HCT116 (cell line): ENCODE results near the gene MMP15. TPM values are rescaled to one million over a fixed set of nuclear protein-coding genes. Genes with fewer than 3 reads are reported as not detected.

Experiments used
- ATAC-seq: fragments of 200-7000 bp; cut with Tn5 transposase; 2 replicates; pipeline ENCODE4 v1.9.1; 2020; ENCODE audit warnings: mild to moderate bottlenecking, moderate library complexity
- BruUV-seq: library from RNA; stranded (reverse); fragments of 400-500 nt; replicated peaks from 2 replicates; lab custom pipeline; 2021; lab: Mats Ljungman, UMichigan
- CTCF ChIA-PET: fragments of 300-600 bp; sonication (Branson Sonifier 250); formaldehyde crosslinking; loops from one replicate; lab custom pipeline; 2021; ENCODE audit warnings: antibody characterized with exemption; lab: Charles Lee
- POLR2A ChIA-PET: fragments of 300-600, 350-600 bp; sonication (Branson Sonifier 250); formaldehyde crosslinking; loops from one replicate; lab custom pipeline; 2021; ENCODE audit warnings: antibody characterized with exemption; lab: Charles Lee
- RAD21 ChIA-PET, 2 experiments: fragments of 300-600 bp; sonication (Branson Sonifier 250); formaldehyde crosslinking; loops; one replicate each; lab custom pipeline; 2023; ENCODE audit warnings: low total read pairs in 2 of 2; ENCODE audit not compliant: uncharacterized antibody in 2 of 2, unreplicated experiment in 2 of 2, low non-redundant PET in 1 of 2; lab: Charles Lee
- DNase-seq: peaks from one replicate; pipeline ENCODE4 v3.0.0-alpha.2; 2010; ENCODE audit warnings: low read depth, low spot score
- H2AFZ ChIP-seq: fragments of 200-600 bp; shearing (Covaris generic), sonication (generic); 2 replicates; pipeline ENCODE4 v1.6.1; 2017; ENCODE audit warnings: low read depth, mixed run types, mixed read lengths, antibody characterized with exemption, low read length; ENCODE audit not compliant: poor library complexity, severe bottlenecking
- H3K27ac ChIP-seq: 2 replicates; pipeline ENCODE4 v1.5.1; 2012; ENCODE audit warnings: low read depth, low read length
- H3K27me3 ChIP-seq: fragments of 200-600 bp; sonication (generic); 2 replicates; pipeline ENCODE4 v1.6.1; 2016; ENCODE audit warnings: mixed run types, low read length, mixed read lengths; ENCODE audit not compliant: insufficient read depth
- H3K36me3 ChIP-seq, 2 experiments: fragments of 200-500 bp in 1 of 2; fragments of 200-600 bp in 1 of 2; sonication (Bioruptor generic) in 1 of 2; sonication (generic) in 1 of 2; 2 replicates each; pipeline versions ENCODE4 v1.5.1 to v1.6.1; 2014 to 2016; ENCODE audit warnings: low read length in 2 of 2, inconsistent platforms in 1 of 2, mixed read lengths in 1 of 2, mixed run types in 1 of 2; ENCODE audit not compliant: insufficient read depth in 2 of 2, control insufficient read depth in 1 of 2
- H3K4me1 ChIP-seq, 2 experiments: fragments of 200-600 bp in 1 of 2; sonication (generic) in 1 of 2; 2 replicates each; pipeline versions ENCODE4 v1.5.1 to v1.6.1; 2012 to 2017; ENCODE audit warnings: low read length in 2 of 2, inconsistent platforms in 1 of 2, mild to moderate bottlenecking in 1 of 2, mixed read lengths in 1 of 2, mixed run types in 1 of 2, moderate library complexity in 1 of 2; ENCODE audit not compliant: insufficient read depth in 2 of 2, control insufficient read depth in 1 of 2
- H3K4me2 ChIP-seq: fragments of 200-600 bp; sonication (generic); 2 replicates; pipeline ENCODE4 v1.6.1; 2017; ENCODE audit warnings: mixed run types, low read length, mixed read lengths
- H3K4me3 ChIP-seq, 2 experiments: fragments of 200-600 bp in 1 of 2; sonication (generic) in 1 of 2; replicated peaks in 1 of 2; 2 replicates each; pipeline ENCODE4 v1.5.1; 2011 to 2016; ENCODE audit warnings: low read length in 2 of 2, control low read depth in 1 of 2, low read depth in 1 of 2, mild to moderate bottlenecking in 1 of 2, mixed read lengths in 1 of 2, mixed run types in 1 of 2
- H3K79me2 ChIP-seq: fragments of 200-600 bp; sonication (generic); 2 replicates; pipeline ENCODE4 v1.6.1; 2017; ENCODE audit warnings: mild to moderate bottlenecking, mixed run types, low read length, moderate library complexity, mixed read lengths; ENCODE audit not compliant: insufficient read depth
- H3K9ac ChIP-seq: fragments of 200-600 bp; sonication (generic); 2 replicates; pipeline ENCODE4 v1.6.1; 2016; ENCODE audit warnings: low read length, mixed read lengths
- H3K9me2 ChIP-seq: fragments of 200-600 bp; sonication (generic), shearing (Covaris generic); 2 replicates; pipeline ENCODE4 v1.6.1; 2017; ENCODE audit warnings: mixed run types, mild to moderate bottlenecking, moderate library complexity; ENCODE audit not compliant: insufficient read depth
- H3K9me3 ChIP-seq, 2 experiments: fragments of 200-500 bp in 1 of 2; fragments of 200-600 bp in 1 of 2; sonication (Bioruptor generic) in 1 of 2; sonication (generic) in 1 of 2; 2 replicates each; pipeline ENCODE4 v1.6.1; 2014 to 2017; ENCODE audit warnings: low read length in 2 of 2, mixed read lengths in 2 of 2, inconsistent platforms in 1 of 2, low read depth in 1 of 2, mild to moderate bottlenecking in 1 of 2, mixed run types in 1 of 2, moderate library complexity in 1 of 2; ENCODE audit not compliant: control insufficient read depth in 1 of 2, insufficient read depth in 1 of 2
- H4K20me1 ChIP-seq: fragments of 200-600 bp; sonication (generic), shearing (Covaris generic); 2 replicates; pipeline ENCODE4 v1.6.1; 2017; ENCODE audit warnings: mixed run types, mild to moderate bottlenecking, moderate library complexity; ENCODE audit not compliant: insufficient read depth
- CBX3 ChIP-seq: IDR thresholded peaks from 2 replicates; pipeline ENCODE4 v1.6.1; 2012; ENCODE audit warnings: low read depth
- CEBPB ChIP-seq: IDR thresholded peaks from 2 replicates; pipeline ENCODE4 v1.6.1; 2012; ENCODE audit warnings: low read depth
- ELF1 ChIP-seq: IDR thresholded peaks from 2 replicates; pipeline ENCODE4 v1.6.1; 2012; ENCODE audit warnings: low read depth, borderline replicate concordance
- EZH2 ChIP-seq: fragments of 200-600 bp; sonication (generic); IDR thresholded peaks from 2 replicates; pipeline ENCODE4 v1.6.1; 2017; ENCODE audit warnings: antibody characterized with exemption, mixed run types
- FOSL1 ChIP-seq: IDR thresholded peaks from 2 replicates; pipeline ENCODE4 v1.6.1; 2012; ENCODE audit warnings: low read depth
- SRF ChIP-seq: IDR thresholded peaks from 2 replicates; pipeline ENCODE4 v1.6.1; 2012; ENCODE audit warnings: low read depth
- YY1 ChIP-seq: IDR thresholded peaks from 2 replicates; pipeline ENCODE4 v1.6.1; 2011; ENCODE audit warnings: low read length, low read depth, moderate library complexity, mild to moderate bottlenecking; ENCODE audit not compliant: insufficient replicate concordance; ENCODE audit errors: extremely low read depth
- ZFX ChIP-seq: fragments of 450-650 bp; IDR thresholded peaks from 2 replicates; pipeline ENCODE4 v1.6.1; 2017
- ZNF274 ChIP-seq: fragments of 200-500 bp; sonication (Bioruptor generic); IDR thresholded peaks from 2 replicates; pipeline ENCODE4 v1.6.1; 2014; ENCODE audit warnings: mild to moderate bottlenecking, low read depth, low read length, inconsistent platforms
- intact Hi-C: fragments of 100-400 bp; cut with micrococcal nuclease; formaldehyde crosslinking; loops from 2 replicates; pipeline ENCODE4 v1.10.0; 2022
- total RNA-seq: library from RNA; stranded (reverse); gene quantifications from one replicate; pipeline ENCODE4 v1.2.1, GENCODE V29; 2021; ENCODE audit not compliant: unreplicated experiment
- TF ChIP-seq, protein P1 (sequence below), 3 experiments: fragments of 200-600 bp in 1 of 3; sonication (generic) in 1 of 3; IDR thresholded peaks in 2 of 3; conservative IDR thresholded peaks in 1 of 3; 2 replicates each; pipeline ENCODE4 v1.5.1; 2012 to 2017; ENCODE audit warnings: low read depth in 2 of 3, low read length in 2 of 3, antibody characterized with exemption in 1 of 3, borderline replicate concordance in 1 of 3, control low read depth in 1 of 3, mild to moderate bottlenecking in 1 of 3, mixed read lengths in 1 of 3, mixed run types in 1 of 3, moderate library complexity in 1 of 3; ENCODE audit not compliant: insufficient read depth in 1 of 3
- TF ChIP-seq, protein P2 (sequence below): IDR thresholded peaks from 2 replicates; pipeline ENCODE4 v1.6.1; 2012
- TF ChIP-seq, protein P3 (sequence below): IDR thresholded peaks from 2 replicates; pipeline ENCODE4 v1.6.1; 2012; ENCODE audit warnings: low read depth
- TF ChIP-seq, protein P4 (sequence below): IDR thresholded peaks from 2 replicates; pipeline ENCODE4 v1.6.1; 2012

The MMP15 gene
- total RNA-seq, 1 experiment from 2014 or later = 38.5 TPM

DNA sequence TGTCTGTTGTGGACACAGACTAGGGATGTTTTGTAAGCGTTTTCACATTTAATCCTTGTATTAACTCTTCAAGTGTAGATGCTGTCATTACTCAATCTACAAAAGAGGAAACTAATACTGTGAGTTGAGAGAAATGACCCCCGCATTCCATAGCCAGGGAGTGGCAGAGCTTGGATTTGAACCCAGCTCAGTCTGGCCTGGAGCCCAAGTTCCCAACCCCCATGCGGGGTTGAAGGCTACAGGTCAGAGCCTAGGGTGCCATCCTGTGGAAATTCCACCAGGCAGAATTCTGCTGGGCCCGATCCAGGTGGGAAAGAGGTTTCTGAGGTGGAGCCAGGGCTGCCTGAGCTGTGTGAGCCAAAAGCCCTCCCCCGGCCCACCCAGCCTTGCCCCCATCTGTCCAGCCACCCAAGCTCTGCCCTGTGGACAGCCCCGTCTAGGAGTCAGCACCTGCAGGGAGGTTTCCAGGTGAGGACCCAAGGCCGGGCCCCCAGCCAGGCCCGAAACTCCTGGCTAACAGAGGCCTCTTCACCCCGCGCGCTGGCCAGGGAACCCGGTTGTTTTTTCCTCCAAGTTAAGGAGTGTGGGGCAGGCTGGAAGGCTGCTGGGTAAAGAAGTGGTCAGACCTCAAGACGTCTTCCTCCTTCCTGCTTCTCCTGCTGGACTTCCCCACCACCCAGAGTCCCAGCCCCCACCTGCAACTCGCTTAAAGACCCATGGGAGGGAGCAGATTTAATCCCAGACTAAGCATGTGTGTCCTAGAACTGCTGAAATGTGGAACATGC, 5.7 kb downstream of the MMP15 start:
- intact Hi-C loops = no loop called here
- H3K4me3 ChIP-seq = no peak overlapping the region
- no peak for ATAC-seq
- H3K9me2 ChIP-seq = no peaks in the 10 kb centered on the region
- H3K27me3 ChIP-seq = no peaks in the 10 kb centered on the region
- H3K36me3 ChIP-seq = no peaks in the 10 kb centered on the region
- peaks cover 41% of the 10 kb centered on the region; the same call in 1 of the 2 replicates for H3K79me2 ChIP-seq
- ChIA-PET RAD21 (no interaction called here), CTCF (no interaction called here), POLR2A (no interaction called here)
- DNase-seq = no peak
- TF ChIP-seq YY1 = no peak
- H3K4me2 ChIP-seq = no peak overlapping the region
- H3K27ac ChIP-seq = no peak overlapping the region
- H3K9ac ChIP-seq = no peak overlapping the region
- no peak overlapping the region for H2AFZ ChIP-seq
- BruUV-seq = no TSS peak
- no peaks in the 10 kb centered on the region for H3K9me3 ChIP-seq
- no peaks in the 10 kb centered on the region for H4K20me1 ChIP-seq
- H3K4me1 ChIP-seq = peaks cover 12 to 25% of the 10 kb centered on the region in 2 experiments

DNA sequence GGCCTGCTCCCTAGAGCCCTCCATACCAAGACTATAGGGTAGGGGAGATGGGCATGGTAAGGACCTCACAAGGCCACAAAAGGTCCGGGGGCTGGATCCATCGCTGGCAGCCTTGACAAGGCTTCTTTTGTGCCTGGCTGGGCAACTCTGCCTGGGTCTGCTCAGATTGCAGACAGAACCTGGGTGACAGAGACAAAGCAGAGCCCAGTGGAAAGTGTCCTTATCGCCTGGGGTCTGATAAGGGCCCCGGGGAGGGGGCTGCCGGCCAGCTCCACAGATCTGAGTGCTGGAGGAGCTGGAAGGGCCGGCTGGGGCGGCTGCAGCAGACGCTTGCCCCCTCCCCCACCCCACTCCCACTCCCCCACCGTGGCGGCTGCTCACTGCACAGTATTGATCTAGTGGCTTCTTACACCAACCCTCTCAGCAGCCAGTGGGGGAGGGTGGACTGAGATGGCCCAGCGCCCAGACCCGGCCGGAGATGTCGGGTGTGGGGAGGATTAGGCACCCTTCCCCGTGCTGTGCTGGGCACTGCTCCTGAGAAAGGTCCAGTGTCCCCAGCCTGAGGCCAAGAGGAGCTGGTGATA, 7.2 kb downstream of the MMP15 start:
- no peak overlapping the region for H3K4me3 ChIP-seq
- ChIA-PET CTCF (interaction anchor here (0.7 to 1.1 kb wide), 3 partner anchors 10 to 89 kb away, joined by 3 to 7 read pairs (median 3); no protein-coding TSS in a partner anchor), RAD21 (no interaction called here), POLR2A (no interaction called here)
- H3K79me2 ChIP-seq = peaks cover 28% of the 10 kb centered on the region; the same call in 1 of the 2 replicates
- no peaks in the 10 kb centered on the region for H3K9me2 ChIP-seq
- peaks cover 11 to 16% of the 10 kb centered on the region in 2 experiments for H3K4me1 ChIP-seq
- DNase-seq (no peak), ATAC-seq (no peak)
- no peak overlapping the region for H3K9ac ChIP-seq
- no peaks in the 10 kb centered on the region for H4K20me1 ChIP-seq
- H2AFZ ChIP-seq = no peak overlapping the region
- BruUV-seq = no TSS peak
- H3K4me2 ChIP-seq = no peak overlapping the region
- no peak overlapping the region for H3K27ac ChIP-seq
- no peaks in the 10 kb centered on the region for H3K36me3 ChIP-seq
- no peaks in the 10 kb centered on the region for H3K27me3 ChIP-seq
- intact Hi-C loops = no loop called here
- no peaks in the 10 kb centered on the region for H3K9me3 ChIP-seq
- no peak for TF ChIP-seq ZNF274
- TF ChIP-seq, protein P1, sequence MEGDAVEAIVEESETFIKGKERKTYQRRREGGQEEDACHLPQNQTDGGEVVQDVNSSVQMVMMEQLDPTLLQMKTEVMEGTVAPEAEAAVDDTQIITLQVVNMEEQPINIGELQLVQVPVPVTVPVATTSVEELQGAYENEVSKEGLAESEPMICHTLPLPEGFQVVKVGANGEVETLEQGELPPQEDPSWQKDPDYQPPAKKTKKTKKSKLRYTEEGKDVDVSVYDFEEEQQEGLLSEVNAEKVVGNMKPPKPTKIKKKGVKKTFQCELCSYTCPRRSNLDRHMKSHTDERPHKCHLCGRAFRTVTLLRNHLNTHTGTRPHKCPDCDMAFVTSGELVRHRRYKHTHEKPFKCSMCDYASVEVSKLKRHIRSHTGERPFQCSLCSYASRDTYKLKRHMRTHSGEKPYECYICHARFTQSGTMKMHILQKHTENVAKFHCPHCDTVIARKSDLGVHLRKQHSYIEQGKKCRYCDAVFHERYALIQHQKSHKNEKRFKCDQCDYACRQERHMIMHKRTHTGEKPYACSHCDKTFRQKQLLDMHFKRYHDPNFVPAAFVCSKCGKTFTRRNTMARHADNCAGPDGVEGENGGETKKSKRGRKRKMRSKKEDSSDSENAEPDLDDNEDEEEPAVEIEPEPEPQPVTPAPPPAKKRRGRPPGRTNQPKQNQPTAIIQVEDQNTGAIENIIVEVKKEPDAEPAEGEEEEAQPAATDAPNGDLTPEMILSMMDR (IDR thresholded peaks at IDR 0.05 in 2 of 3, conservative IDR thresholded peaks at IDR 0.05 in 1 of 3; ENCODE audit: borderline replicate concordance in 1 of 3, insufficient read depth in 1 of 3, low read depth in 2 of 3, low read length in 2 of 3) = no peak
- TF ChIP-seq, protein P2, sequence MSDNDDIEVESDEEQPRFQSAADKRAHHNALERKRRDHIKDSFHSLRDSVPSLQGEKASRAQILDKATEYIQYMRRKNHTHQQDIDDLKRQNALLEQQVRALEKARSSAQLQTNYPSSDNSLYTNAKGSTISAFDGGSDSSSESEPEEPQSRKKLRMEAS = no peak
- TF ChIP-seq CEBPB = no peak
- no peak for TF ChIP-seq FOSL1
- TF ChIP-seq CBX3 = no peak
- TF ChIP-seq, protein P3, sequence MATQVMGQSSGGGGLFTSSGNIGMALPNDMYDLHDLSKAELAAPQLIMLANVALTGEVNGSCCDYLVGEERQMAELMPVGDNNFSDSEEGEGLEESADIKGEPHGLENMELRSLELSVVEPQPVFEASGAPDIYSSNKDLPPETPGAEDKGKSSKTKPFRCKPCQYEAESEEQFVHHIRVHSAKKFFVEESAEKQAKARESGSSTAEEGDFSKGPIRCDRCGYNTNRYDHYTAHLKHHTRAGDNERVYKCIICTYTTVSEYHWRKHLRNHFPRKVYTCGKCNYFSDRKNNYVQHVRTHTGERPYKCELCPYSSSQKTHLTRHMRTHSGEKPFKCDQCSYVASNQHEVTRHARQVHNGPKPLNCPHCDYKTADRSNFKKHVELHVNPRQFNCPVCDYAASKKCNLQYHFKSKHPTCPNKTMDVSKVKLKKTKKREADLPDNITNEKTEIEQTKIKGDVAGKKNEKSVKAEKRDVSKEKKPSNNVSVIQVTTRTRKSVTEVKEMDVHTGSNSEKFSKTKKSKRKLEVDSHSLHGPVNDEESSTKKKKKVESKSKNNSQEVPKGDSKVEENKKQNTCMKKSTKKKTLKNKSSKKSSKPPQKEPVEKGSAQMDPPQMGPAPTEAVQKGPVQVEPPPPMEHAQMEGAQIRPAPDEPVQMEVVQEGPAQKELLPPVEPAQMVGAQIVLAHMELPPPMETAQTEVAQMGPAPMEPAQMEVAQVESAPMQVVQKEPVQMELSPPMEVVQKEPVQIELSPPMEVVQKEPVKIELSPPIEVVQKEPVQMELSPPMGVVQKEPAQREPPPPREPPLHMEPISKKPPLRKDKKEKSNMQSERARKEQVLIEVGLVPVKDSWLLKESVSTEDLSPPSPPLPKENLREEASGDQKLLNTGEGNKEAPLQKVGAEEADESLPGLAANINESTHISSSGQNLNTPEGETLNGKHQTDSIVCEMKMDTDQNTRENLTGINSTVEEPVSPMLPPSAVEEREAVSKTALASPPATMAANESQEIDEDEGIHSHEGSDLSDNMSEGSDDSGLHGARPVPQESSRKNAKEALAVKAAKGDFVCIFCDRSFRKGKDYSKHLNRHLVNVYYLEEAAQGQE = no peak
- TF ChIP-seq, protein P4, sequence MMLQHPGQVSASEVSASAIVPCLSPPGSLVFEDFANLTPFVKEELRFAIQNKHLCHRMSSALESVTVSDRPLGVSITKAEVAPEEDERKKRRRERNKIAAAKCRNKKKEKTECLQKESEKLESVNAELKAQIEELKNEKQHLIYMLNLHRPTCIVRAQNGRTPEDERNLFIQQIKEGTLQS = no peak
- no peak for TF ChIP-seq ZFX
- TF ChIP-seq ELF1 = no peak
- TF ChIP-seq SRF = no peak
- no peak for TF ChIP-seq EZH2
